H9 (cell line): ENCODE measurements around the gene FBXO48. TPM values are rescaled to one million over a fixed set of nuclear protein-coding genes. Genes with fewer than 3 reads are reported as not detected.

Source experiments
- DNase-seq: peaks from one replicate; pipeline ENCODE4 v3.0.0-alpha.2; 2017
- H2AFZ ChIP-seq: one replicate; pipeline ENCODE4 v1.6.1; 2013; ENCODE audit warnings: mild to moderate bottlenecking, low read length, control low read depth, moderate library complexity
- H2AK5ac ChIP-seq: 2 replicates; pipeline ENCODE4 v1.6.1; 2013; ENCODE audit warnings: low read length, control low read depth, mixed read lengths; ENCODE audit not compliant: insufficient read length
- H2BK120ac ChIP-seq: one replicate; pipeline ENCODE4 v1.6.1; 2013; ENCODE audit warnings: low read depth, mild to moderate bottlenecking, low read length, control low read depth, inconsistent platforms; ENCODE audit not compliant: poor library complexity, severe bottlenecking
- H2BK12ac ChIP-seq: 2 replicates; pipeline ENCODE4 v1.6.1; 2013; ENCODE audit warnings: low read length, control low read depth, mixed read lengths, low read depth; ENCODE audit not compliant: insufficient read length
- H2BK15ac ChIP-seq: 2 replicates; pipeline ENCODE4 v1.6.1; 2013; ENCODE audit warnings: low read depth, low read length, control low read depth
- H2BK20ac ChIP-seq: one replicate; pipeline ENCODE4 v1.6.1; 2013; ENCODE audit warnings: low read depth, mild to moderate bottlenecking, low read length, control low read depth, inconsistent platforms; ENCODE audit not compliant: poor library complexity, severe bottlenecking
- H2BK5ac ChIP-seq: 2 replicates; pipeline ENCODE4 v1.6.1; 2013; ENCODE audit warnings: low read length, control low read depth, mixed read lengths; ENCODE audit not compliant: insufficient read length
- H3K14ac ChIP-seq: 2 replicates; pipeline ENCODE4 v1.6.1; 2013; ENCODE audit warnings: low read length, control low read depth; ENCODE audit not compliant: insufficient read depth
- H3K18ac ChIP-seq: 2 replicates; pipeline ENCODE4 v1.6.1; 2013; ENCODE audit warnings: low read depth, mild to moderate bottlenecking, mixed read lengths, low read length, control low read depth; ENCODE audit not compliant: insufficient read length
- H3K23ac ChIP-seq: 2 replicates; pipeline ENCODE4 v1.6.1; 2013; ENCODE audit warnings: low read length, control low read depth, mixed read lengths, low read depth; ENCODE audit not compliant: insufficient read length
- H3K23me2 ChIP-seq: 2 replicates; pipeline ENCODE4 v1.6.1; 2013; ENCODE audit warnings: low read depth, mild to moderate bottlenecking, mixed read lengths, low read length, control low read depth; ENCODE audit not compliant: insufficient read length, poor library complexity, severe bottlenecking
- H3K27ac ChIP-seq: 2 replicates; pipeline ENCODE4 v1.5.1; 2013; ENCODE audit warnings: low read length, control low read depth, mixed read lengths, low read depth; ENCODE audit not compliant: insufficient read length
- H3K27me3 ChIP-seq: 2 replicates; pipeline ENCODE4 v1.6.1; 2013; ENCODE audit warnings: low read length, control low read depth, inconsistent platforms; ENCODE audit not compliant: insufficient read depth
- H3K4ac ChIP-seq: 2 replicates; pipeline ENCODE4 v1.6.1; 2013; ENCODE audit warnings: low read depth, mild to moderate bottlenecking, control low read depth, inconsistent platforms, low read length, moderate library complexity
- H3K4me1 ChIP-seq: 2 replicates; pipeline ENCODE4 v1.6.1; 2013; ENCODE audit warnings: low read length, control low read depth, inconsistent platforms; ENCODE audit not compliant: insufficient read depth
- H3K4me2 ChIP-seq: 2 replicates; pipeline ENCODE4 v1.6.1; 2013; ENCODE audit warnings: low read length, control low read depth, mixed read lengths; ENCODE audit not compliant: insufficient read length, insufficient read depth
- H3K56ac ChIP-seq: 2 replicates; pipeline ENCODE4 v1.6.1; 2013; ENCODE audit warnings: low read depth, mild to moderate bottlenecking, mixed read lengths, low read length, control low read depth; ENCODE audit not compliant: insufficient read length
- H3K79me1 ChIP-seq: 2 replicates; pipeline ENCODE4 v1.6.1; 2013; ENCODE audit warnings: low read depth, mild to moderate bottlenecking, moderate library complexity, low read length, control low read depth, inconsistent platforms; ENCODE audit not compliant: insufficient read depth, poor library complexity, severe bottlenecking
- H3K79me2 ChIP-seq: 2 replicates; pipeline ENCODE4 v1.6.1; 2013; ENCODE audit warnings: low read length, control low read depth, inconsistent platforms; ENCODE audit not compliant: insufficient read depth
- H3K9ac ChIP-seq: 2 replicates; pipeline ENCODE4 v1.6.1; 2013; ENCODE audit warnings: low read length, control low read depth, mixed read lengths; ENCODE audit not compliant: insufficient read length; ENCODE audit errors: extremely low read depth
- H3K9me3 ChIP-seq: one replicate; pipeline ENCODE4 v1.6.1; 2013; ENCODE audit warnings: low read depth, low read length, inconsistent platforms; ENCODE audit not compliant: control insufficient read depth
- H3T11ph ChIP-seq: one replicate; pipeline ENCODE4 v1.6.1; 2013; ENCODE audit warnings: mild to moderate bottlenecking, low read length, control low read depth, inconsistent platforms
- H4K20me1 ChIP-seq: one replicate; pipeline ENCODE4 v1.6.1; 2013; ENCODE audit not compliant: control insufficient read depth, insufficient read length, insufficient read depth
- H4K5ac ChIP-seq: 2 replicates; pipeline ENCODE4 v1.6.1; 2013; ENCODE audit warnings: low read depth, mild to moderate bottlenecking, mixed read lengths, low read length, control low read depth; ENCODE audit not compliant: insufficient read length
- H4K8ac ChIP-seq: replicated peaks from 2 replicates; pipeline ENCODE4 v1.6.1; 2013; ENCODE audit warnings: low read length, control low read depth, mixed read lengths, low read depth; ENCODE audit not compliant: insufficient read length
- H4K91ac ChIP-seq: 2 replicates; pipeline ENCODE4 v1.6.1; 2013; ENCODE audit warnings: low read depth, mild to moderate bottlenecking, moderate library complexity, mixed read lengths, low read length, control low read depth; ENCODE audit not compliant: insufficient read length
- H3K27ac Mint-ChIP-seq, 3 experiments: 2 replicates in 2 of 3; 3 replicates in 1 of 3; pipeline ENCODE4 v1.8.0; 2020 to 2021; ENCODE audit warnings: mixed read lengths in 3 of 3, mild to moderate bottlenecking in 1 of 3, moderate library complexity in 1 of 3
- H3K27me3 Mint-ChIP-seq: 2 replicates; pipeline ENCODE4 v1.8.0; 2021; ENCODE audit warnings: low read depth, mild to moderate bottlenecking, moderate library complexity, mixed read lengths
- H3K36me3 Mint-ChIP-seq, 3 experiments: 2 replicates in 2 of 3; 3 replicates in 1 of 3; pipeline ENCODE4 v1.8.0; 2020 to 2021; ENCODE audit warnings: low read depth in 3 of 3, mixed read lengths in 3 of 3; ENCODE audit not compliant: insufficient read depth in 1 of 3
- H3K4me1 Mint-ChIP-seq, 2 experiments: 2 replicates each; pipeline ENCODE4 v1.8.0; 2020; ENCODE audit warnings: mixed read lengths in 2 of 2
- H3K4me3 Mint-ChIP-seq, 2 experiments: 2 replicates in 1 of 2; 3 replicates in 1 of 2; pipeline ENCODE4 v1.8.0; 2020 to 2021; ENCODE audit warnings: mild to moderate bottlenecking in 2 of 2, mixed read lengths in 2 of 2, moderate library complexity in 1 of 2
- H3K9me3 Mint-ChIP-seq, 2 experiments: 2 replicates in 1 of 2; 3 replicates in 1 of 2; pipeline ENCODE4 v1.8.0; 2020; ENCODE audit warnings: mild to moderate bottlenecking in 2 of 2, mixed read lengths in 2 of 2, moderate library complexity in 1 of 2
- WGBS: extraction: QIAGEN DNeasy Blood & Tissue Kit; methylation state at CpG from one replicate; pipeline ENCODE4 v1.1.7; 2013; ENCODE audit warnings: missing lambda C conversion rate, low lambda C conversion rate, mixed read lengths; ENCODE audit not compliant: insufficient read length; ENCODE audit errors: extremely low coverage; 5-methylcytosine and 5-hydroxymethylcytosine counted together
- total RNA-seq: library from RNA; stranded (reverse); gene quantifications from 2 replicates; pipeline ENCODE4 v1.2.1, GENCODE V29; 2021
- TF ChIP-seq, protein P1 (sequence below): fragments of 200-600 bp; sonication (generic); conservative IDR thresholded peaks from 3 replicates; pipeline ENCODE4 v1.8.0; 2021; ENCODE audit warnings: antibody characterized with exemption, mild to moderate bottlenecking

FBXO48 gene
- total RNA-seq, 1 experiment from 2014 or later = 1.4 TPM

DNA sequence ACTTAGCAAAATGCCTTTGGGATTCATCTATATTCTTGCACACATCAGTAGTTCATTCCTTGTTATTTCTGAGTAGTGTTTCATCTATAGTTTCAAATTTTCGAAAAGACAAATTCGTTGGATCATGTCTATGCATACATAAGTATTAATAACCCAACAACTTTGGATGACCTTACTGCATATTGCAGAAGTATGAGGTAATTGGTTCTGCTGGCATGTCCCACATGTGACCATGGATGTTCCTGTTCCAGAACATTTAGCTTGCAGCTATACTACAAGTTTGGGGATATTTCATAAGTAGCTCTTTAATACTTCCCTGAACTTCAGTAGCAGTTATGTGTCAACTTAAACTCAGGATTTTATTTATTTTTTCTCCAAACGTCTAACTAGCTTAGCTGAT, 45.2 kb upstream of the FBXO48 start:
- Histone ChIP-seq H4K8ac (no peak overlapping the region), H3K27ac (no peak overlapping the region), H3K9me3 (no peaks in the 10 kb centered on the region), H3K4me1 (no peaks in the 10 kb centered on the region), H4K91ac (no peak overlapping the region), H2BK12ac (no peak overlapping the region), H3K4me2 (no peak overlapping the region), H4K20me1 (no peaks in the 10 kb centered on the region), H2BK15ac (no peak overlapping the region), H3T11ph (no peak overlapping the region), H3K9ac (no peak overlapping the region), H2BK5ac (no peak overlapping the region), H2AFZ (no peak overlapping the region), H3K23ac (no peak overlapping the region), H3K18ac (no peak overlapping the region), H3K27me3 (no peaks in the 10 kb centered on the region), H3K79me2 (no peaks in the 10 kb centered on the region), H3K14ac (no peak overlapping the region), H3K23me2 (no peaks in the 10 kb centered on the region), H2BK120ac (no peak overlapping the region), H2BK20ac (no peak overlapping the region), H2AK5ac (no peak overlapping the region), H3K4ac (no peak overlapping the region), H4K5ac (no peak overlapping the region), H3K79me1 (no peaks in the 10 kb centered on the region), H3K56ac (no peak overlapping the region)
- peaks cover 0 to 4% of the 10 kb centered on the region in 2 experiments; a peak in 1 of 5 replicates for H3K9me3 Mint-ChIP-seq
- no peaks in the 10 kb centered on the region for H3K4me1 Mint-ChIP-seq
- TF ChIP-seq, protein P1, sequence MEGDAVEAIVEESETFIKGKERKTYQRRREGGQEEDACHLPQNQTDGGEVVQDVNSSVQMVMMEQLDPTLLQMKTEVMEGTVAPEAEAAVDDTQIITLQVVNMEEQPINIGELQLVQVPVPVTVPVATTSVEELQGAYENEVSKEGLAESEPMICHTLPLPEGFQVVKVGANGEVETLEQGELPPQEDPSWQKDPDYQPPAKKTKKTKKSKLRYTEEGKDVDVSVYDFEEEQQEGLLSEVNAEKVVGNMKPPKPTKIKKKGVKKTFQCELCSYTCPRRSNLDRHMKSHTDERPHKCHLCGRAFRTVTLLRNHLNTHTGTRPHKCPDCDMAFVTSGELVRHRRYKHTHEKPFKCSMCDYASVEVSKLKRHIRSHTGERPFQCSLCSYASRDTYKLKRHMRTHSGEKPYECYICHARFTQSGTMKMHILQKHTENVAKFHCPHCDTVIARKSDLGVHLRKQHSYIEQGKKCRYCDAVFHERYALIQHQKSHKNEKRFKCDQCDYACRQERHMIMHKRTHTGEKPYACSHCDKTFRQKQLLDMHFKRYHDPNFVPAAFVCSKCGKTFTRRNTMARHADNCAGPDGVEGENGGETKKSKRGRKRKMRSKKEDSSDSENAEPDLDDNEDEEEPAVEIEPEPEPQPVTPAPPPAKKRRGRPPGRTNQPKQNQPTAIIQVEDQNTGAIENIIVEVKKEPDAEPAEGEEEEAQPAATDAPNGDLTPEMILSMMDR = no peak
- peaks cover 1 to 7% (median 6%) of the 10 kb centered on the region in 3 experiments; a peak in 4 of 7 replicates for H3K36me3 Mint-ChIP-seq
- H3K27ac Mint-ChIP-seq = no peak overlapping the region
- H3K27me3 Mint-ChIP-seq = no peaks in the 10 kb centered on the region
- no CpG with 5 or more reads among the region's 3 CpGs for WGBS
- no peak overlapping the region for H3K4me3 Mint-ChIP-seq
- no peak for DNase-seq
